Astrocyte of the spinal cord (primary cell): ENCODE measurements around the gene ZSCAN4.
A peak's percentile ranks its signal among the peaks of the same experiment; 100 is the strongest.

ENCODE experiments used
- DNase-seq: peaks from one replicate; pipeline ENCODE4 v3.0.0; 2011; ENCODE audit warnings: low read depth, low spot score
- H3K4me3 ChIP-seq: 2 replicates; pipeline ENCODE4 v1.5.1; 2011; ENCODE audit warnings: low read depth, mild to moderate bottlenecking, low read length, moderate library complexity
- CTCF ChIP-seq: IDR thresholded peaks from 2 replicates; pipeline ENCODE4 v1.5.1; 2012; ENCODE audit warnings: low read depth, mild to moderate bottlenecking, low read length, inconsistent platforms
- in situ Hi-C: cut with HindIII; loops from 2 replicates; pipeline ENCODE4 v1.10.0; 2017; ENCODE audit warnings: low sequenced_read_pairs

The ZSCAN4 gene

GRCh38 chr19:57689750-57690149 lies 21.0 kb downstream of the ZSCAN4 start:
- TF ChIP-seq CTCF, result no peak
- DNase-seq, result no peak

GRCh38 chr19:57701625-57702024 lies 32.9 kb downstream of the ZSCAN4 start:
- H3K4me3 ChIP-seq, result no peak overlapping the region
- in situ Hi-C loops, result no loop called here
- no peak for TF ChIP-seq CTCF
- DNase-seq, result no peak

More at GRCh38 chr19:57689750-57690149, 21.0 kb downstream of the ZSCAN4 start:
- no peak overlapping the region for H3K4me3 ChIP-seq
- in situ Hi-C loops, result no loop called here

GRCh38 chr19:57706346-57706745 lies 37.6 kb downstream of the ZSCAN4 start:
- TF ChIP-seq CTCF, result no peak
- no peak overlapping the region for H3K4me3 ChIP-seq
- in situ Hi-C loops, result no loop called here
- no peak for DNase-seq

GRCh38 chr19:57708641-57709361 lies 40.1 kb downstream of the ZSCAN4 start, which contains the start of gene ZNF154:
Gene ZNF154, minus strand, starts transcription at chr19:57709204. Its CDS starts 233 bp downstream, at chr19:57708971.
- in situ Hi-C loops, result no loop called here
- no peak for TF ChIP-seq CTCF
- peak within 1 kb of the TSS; percentile 71 for H3K4me3 ChIP-seq
- DNase-seq, result peak; percentile 77

- no peak for DNase-seq
- no peak overlapping the region for H3K4me3 ChIP-seq
- TF ChIP-seq CTCF, result no peak
- in situ Hi-C loops, result no loop called here
Observed at GRCh38 chr19:57709616-57710015, 40.9 kb downstream of the ZSCAN4 start.

- H3K4me3 ChIP-seq, result no peak overlapping the region
- DNase-seq, result no peak
- in situ Hi-C loops, result no loop called here
- no peak for TF ChIP-seq CTCF
Observed at GRCh38 chr19:57712222-57712621, 43.5 kb downstream of the ZSCAN4 start.
